ENCODE measurements around the gene TEKT5.
A peak's percentile ranks its signal among the peaks of the same experiment; 100 is the strongest.

- TF ChIP-seq, protein P1, sequence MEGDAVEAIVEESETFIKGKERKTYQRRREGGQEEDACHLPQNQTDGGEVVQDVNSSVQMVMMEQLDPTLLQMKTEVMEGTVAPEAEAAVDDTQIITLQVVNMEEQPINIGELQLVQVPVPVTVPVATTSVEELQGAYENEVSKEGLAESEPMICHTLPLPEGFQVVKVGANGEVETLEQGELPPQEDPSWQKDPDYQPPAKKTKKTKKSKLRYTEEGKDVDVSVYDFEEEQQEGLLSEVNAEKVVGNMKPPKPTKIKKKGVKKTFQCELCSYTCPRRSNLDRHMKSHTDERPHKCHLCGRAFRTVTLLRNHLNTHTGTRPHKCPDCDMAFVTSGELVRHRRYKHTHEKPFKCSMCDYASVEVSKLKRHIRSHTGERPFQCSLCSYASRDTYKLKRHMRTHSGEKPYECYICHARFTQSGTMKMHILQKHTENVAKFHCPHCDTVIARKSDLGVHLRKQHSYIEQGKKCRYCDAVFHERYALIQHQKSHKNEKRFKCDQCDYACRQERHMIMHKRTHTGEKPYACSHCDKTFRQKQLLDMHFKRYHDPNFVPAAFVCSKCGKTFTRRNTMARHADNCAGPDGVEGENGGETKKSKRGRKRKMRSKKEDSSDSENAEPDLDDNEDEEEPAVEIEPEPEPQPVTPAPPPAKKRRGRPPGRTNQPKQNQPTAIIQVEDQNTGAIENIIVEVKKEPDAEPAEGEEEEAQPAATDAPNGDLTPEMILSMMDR (IDR thresholded peaks at IDR 0.05): no peak
- TF ChIP-seq POLR2A (IDR thresholded peaks at IDR 0.05) (no peak), POLR2AphosphoS5 (IDR thresholded peaks at IDR 0.05) (peak in 1 of 3 donors; percentile 17)
Measured at GRCh38 chr16:10729104-10730048, 34.6 kb upstream of the TEKT5 start.

Measured in breast epithelium (tissue), 3 donors.